Activated naive CD4-positive, alpha-beta T cell treated with Interleukin-2 at 50 U/mL for 16 hours (primary cell): ENCODE data around the gene LYSMD3.
A peak's percentile ranks its signal among the peaks of the same experiment; 100 is the strongest.
"Not testable (repeated sequence)": the region's sequence is repeated elsewhere in the genome, so short reads cannot be mapped to it uniquely, and the experiment has no call there.

ENCODE experiments used
- DNase-seq: peaks from one replicate; pipeline ENCODE4 v3.0.0-alpha.2; 2020

The LYSMD3 gene

DNA sequence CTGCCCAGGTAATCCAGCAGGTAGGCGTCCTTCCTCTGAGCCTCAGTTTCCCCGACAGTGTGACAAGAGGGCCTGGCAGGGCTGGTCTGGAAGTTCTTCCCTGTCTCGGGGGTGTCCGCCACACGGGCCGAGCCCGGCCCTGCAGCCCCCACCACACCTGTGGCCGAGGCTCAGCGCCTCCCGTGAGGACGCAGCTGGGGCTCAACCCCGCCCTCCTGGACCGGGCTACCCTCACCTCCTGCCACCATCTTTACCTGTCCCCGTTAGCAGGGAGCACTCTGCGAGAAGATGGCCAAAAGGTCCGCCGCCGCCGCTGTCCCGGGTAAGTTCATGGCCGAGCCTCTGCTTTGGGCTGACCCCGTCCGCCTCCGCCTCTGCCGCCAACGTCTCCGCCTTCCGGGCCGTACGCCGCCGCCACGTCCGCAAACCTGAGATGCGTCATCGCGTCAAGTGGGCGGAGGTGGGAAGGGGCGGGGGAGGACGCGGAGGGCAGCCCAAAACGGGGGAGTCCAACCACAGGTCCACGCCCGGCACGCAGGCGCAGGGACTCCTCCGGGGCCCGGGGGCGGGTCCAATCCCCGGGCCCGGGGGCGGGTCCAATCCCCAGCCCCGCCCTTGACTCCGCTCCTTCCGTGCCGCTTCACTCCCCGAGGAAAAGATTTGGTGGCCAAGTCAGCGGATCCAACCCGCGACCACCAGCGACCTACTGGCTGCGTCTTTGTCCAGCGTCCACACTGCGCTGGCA is at the start of gene LYSMD3:
LYSMD3 (minus strand) TSS at position 391 of the 745 bp plus-strand sequence. CDS start 4,295 bp downstream, outside the sequence.
- DNase-seq = peak; percentile 95

DNA sequence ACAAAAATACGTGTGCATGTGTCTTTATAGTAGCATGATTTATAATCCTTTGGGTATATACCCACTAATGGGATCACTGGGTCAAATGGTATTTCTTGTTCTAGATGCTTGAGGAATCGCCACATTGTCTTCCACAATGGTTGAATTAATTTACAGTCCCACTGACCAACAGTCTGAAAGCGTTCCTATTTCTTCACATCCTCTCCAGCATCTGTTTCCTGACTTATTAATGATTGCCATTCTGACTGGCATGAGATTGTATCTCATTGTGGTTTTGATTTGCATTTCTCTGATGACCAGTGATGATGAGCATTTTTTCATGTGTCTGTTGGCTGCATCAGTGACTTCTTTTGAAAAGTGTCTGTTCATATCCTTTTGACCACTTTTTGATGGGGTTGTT is 47.2 kb upstream of the LYSMD3 start:
- not testable (repeated sequence) for DNase-seq

DNA sequence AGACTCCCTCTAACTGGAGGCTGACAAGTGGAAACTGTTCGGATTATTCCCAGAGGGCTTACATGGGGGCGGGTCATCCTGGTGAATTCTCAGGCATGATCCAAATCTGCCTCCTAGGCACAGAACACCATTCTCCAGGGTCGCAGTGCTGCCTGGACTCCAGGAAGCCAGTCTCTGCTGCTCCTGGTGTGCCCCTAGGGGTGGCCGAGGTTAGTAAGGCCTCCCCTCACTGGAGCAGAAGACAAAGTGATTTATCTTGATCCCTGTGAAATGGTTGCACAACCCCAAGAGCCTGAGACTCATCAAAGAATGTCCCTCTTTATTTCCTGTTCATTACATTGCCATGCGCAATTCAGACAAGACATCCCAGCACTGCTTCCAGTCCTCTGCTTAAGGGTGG is 46.3 kb upstream of the LYSMD3 start:
- no peak for DNase-seq

DNA sequence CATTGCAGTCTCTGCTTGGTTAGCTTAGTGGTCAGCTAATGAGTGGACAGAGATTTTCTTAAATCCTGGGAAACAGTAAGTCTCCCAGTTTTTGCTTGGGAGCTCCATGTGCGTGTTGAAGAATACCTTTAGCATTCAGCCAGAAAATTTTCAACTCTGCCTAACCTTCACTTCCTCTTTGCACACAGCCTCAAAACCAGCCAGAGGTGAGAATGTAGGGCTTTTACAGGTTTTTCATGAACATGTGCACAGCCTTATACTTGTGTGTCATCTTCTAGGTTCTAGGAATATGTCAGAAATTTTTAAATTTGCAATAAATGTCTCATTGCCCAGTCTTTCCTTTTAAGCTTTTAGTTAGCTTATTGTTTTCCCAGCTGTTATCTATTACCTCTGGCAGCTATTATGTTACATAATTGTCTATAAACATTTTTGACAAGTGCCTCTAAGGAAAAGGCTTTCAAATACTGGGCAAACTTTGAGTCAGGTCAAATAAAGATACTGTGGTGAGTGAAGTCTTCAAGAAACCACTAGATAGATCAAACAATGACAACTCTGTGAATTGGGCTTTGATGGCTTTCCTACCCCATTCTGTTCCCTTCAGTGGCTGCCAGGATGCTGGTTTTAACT is 41.9 kb upstream of the LYSMD3 start:
- DNase-seq = no peak

DNA sequence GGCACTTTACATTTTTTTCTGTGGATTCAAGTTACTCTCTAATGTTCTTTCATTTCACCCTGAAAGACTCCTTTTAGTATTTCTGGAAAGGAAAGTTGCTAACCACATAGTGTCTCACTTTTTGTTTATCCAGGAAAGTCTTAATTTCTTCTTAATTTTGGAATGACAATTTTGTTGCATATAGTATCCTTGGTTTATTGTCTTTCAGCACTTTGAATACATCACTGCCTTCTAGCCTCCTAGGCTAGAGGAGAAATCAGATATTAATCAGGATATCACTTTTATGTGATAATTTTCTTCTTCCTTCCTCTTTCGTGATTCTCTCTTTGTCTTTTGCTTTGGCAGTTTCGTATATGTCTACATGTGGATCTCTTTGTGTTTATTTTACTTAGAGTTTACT is 40.6 kb upstream of the LYSMD3 start:
- DNase-seq = no peak

DNA sequence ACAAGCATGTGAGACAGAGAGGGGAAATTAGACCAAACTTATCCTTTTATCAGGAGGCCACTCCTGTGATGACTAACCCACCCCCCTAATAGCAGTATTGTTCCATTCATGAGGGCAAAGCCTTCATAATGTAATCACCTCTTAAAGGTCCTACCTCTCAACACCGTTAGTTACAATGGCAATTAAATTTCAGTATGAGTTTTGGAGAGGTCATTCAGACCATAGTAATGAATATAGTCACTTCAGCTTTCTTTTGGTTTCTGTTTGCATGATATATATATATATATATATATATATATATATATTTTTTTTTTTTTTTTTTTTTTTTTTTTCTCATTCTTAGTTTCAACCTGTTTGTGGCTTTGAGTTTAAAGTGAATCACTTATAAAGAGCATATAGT is 39.7 kb upstream of the LYSMD3 start:
- no peak for DNase-seq

DNA sequence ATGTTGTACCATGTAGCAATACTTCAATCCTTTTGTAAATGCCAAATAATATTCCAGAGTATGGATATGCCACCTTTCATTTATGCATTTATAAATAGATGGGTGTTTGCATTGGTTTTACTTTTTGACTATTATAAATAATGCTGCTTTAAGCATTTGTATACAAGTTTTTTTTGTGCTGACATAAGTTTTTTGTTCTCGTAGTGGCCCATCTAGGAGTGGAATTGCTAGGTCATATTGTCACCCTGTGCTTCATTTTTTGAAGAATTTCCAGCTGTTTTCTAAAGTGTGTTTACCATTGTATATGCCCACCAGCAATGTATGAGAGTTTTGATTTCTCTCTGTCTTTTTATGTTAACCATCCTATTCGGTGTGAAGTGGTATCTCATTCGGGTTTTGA is 36.1 kb upstream of the LYSMD3 start:
- no peak for DNase-seq

DNA sequence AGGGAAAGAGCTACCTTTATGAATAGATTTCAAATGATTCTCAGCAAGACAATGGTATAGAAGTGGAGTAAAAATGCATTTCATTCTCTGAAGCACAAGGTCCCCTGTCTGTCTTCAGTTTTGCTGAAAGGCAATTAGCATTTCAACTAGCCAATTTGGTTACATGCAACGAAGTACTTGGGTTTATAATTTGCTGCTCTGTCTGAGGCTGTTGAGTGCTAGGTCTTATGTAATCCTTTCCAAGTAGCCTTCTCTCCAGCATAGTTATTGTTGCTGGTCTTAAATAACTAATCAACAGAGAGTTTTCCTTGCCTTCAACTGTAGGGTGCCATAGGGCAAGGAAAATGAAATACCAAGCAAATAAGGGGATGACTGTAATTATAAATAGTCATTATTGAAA is 33.7 kb upstream of the LYSMD3 start:
- DNase-seq = no peak

DNA sequence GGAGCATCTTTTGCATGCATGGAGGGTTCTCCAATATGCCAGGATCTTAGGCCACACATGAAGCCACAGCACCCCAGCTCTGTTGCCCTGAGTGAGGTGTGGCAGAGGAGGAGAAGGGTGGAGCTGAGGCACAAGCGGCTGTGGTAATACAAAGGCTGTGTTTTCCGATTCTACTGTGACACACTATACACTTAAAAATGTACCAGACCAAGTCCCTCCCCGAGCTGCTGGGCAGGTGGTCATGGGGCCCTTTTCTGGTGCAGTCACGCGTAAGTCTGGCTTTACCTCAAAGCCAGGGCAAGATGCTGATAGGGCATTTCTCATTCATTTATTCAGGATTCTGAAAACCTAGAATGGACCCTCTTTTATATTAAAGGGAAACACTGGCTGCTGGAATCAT is 33.0 kb upstream of the LYSMD3 start:
- no peak for DNase-seq

DNA sequence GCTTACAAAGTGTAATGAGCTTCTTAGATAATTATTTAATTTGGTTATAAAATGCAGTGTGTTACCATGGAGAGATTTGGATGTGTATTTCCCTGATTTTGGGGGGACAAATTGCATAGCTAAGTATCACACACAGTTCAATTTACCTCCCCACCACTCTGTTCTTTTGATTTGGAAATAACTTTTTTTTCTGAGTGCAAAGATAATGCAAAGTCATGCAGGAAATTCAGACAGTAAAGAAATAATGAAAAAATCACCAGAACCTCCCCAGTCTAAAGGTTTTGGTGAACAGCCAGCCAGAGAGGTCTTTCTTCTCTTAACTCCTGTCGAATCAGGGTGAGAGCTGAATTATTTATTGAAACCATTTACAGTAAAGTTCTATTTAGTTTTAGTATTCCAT is 32.4 kb upstream of the LYSMD3 start:
- DNase-seq = no peak

DNA sequence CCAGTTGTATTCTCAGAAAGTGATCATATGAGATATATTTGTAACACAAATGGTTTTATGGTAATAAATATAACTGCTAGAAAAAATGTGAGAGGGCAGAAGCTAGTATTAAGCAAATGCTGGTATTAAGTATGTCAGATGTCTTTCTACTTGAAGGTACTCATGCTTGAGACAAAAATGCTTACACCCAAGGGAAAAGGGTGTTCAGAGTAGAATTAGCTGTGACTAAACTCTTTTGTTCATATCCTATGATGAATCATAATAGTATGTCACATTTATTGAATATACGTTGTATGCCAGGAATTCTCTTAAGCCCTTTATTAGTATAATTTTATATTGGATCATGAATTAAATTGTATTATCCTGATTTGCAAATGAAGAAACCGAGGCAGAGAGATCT is 31.4 kb upstream of the LYSMD3 start:
- no peak for DNase-seq

DNA sequence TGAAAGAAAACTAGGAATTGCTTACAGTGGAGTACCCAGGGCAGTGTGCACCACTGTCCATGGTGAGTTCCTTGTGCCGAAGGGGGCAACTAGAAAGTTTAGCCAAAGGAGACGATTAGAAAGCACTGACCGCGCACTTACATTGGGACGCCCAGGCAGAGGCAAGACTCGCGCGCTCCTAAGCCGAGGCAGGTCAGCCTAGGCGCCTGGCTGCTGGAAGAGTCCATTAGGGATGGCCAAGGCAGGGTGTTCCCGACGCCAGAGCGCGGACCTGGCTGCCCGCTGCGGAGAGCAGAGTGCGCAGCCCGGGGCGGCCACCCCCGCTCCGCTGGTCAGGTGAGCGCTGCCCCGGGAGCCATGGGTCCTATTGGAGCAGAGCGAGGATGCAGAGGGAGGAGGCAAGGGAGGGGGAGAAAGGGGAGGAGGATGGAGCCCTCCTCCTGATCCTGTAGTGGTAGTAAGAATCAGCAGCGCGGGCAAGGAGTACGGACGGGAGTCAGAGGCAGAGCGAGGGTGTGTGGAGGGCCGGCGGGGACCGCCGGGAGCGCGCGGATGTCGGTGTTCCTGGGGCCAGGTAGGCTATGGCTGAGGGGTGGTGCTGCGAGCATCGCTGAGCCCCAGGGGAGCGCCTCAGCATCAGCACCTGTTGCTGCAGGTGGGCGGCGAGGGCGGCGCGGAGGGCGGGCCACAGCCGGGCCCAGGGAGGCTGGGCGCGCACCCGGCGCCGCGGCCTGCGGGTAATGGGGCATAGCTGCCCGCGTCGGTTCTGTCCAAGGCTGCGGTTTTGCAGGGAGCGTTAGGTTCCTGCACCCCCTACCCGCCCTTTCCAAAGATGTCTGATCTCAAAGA is 29.2 kb upstream of the LYSMD3 start, which contains the start of gene ADGRV1:
ADGRV1 (plus strand) TSS at position 454 of the 849 bp plus-strand sequence; CDS start at position 553, 99 bp downstream.
- DNase-seq = no peak

DNA sequence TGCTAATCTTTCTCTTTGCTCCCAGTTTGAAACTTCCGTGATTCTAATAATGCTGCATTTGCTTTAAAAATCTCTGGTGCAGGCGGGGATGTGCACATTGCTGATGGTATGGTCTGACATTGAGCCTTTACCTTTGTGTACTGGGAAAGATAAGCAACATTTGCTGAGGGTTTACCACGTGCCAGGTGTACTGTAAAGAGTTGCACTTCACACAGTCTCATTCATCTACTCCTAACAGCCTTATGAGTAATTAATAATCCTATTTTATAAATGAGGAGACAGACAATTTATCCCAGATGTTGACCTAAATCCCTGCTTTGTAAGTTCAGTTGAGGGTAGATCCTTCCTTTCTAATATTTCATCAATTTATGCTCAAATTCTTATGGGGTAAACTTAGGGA is 28.5 kb upstream of the LYSMD3 start:
- DNase-seq = no peak

DNA sequence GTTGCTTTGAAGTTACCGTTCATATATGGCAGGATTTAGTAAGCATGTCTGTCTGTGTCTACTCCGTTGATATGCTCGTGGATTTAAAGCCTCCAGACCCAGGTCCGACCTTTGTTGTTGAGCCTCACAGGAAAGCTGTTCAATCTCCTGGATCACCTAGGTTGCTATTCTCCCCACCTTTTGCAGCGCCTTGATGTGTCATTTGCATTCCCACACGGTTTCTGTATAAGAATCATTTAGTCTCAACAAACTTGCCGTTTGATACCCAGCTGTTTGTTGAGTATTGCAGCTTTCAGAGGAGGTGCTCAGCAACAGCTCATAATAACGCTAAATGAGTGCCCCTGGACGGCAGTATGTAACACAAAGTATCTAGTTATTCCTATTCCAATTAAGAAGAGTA is 28.0 kb upstream of the LYSMD3 start:
- no peak for DNase-seq

DNA sequence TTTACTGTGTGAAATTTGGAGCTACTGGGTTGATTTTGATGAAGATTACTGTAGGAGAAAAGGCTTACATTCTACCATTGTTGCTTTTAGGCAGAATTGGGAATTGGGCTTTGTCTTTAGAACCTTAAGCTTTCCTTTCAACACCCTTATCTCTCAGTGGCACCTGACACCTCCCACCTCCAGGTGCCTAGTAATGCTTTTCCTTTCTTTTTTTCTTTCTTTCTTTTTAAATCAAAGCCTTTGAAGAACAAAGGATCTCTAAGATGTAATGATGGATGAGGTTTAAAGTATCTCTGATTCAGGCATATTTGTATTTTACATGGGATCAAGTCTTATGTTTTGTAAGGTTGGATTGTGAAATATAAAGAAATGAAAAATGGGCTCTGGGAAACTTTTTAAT is 26.3 kb upstream of the LYSMD3 start:
- no peak for DNase-seq

DNA sequence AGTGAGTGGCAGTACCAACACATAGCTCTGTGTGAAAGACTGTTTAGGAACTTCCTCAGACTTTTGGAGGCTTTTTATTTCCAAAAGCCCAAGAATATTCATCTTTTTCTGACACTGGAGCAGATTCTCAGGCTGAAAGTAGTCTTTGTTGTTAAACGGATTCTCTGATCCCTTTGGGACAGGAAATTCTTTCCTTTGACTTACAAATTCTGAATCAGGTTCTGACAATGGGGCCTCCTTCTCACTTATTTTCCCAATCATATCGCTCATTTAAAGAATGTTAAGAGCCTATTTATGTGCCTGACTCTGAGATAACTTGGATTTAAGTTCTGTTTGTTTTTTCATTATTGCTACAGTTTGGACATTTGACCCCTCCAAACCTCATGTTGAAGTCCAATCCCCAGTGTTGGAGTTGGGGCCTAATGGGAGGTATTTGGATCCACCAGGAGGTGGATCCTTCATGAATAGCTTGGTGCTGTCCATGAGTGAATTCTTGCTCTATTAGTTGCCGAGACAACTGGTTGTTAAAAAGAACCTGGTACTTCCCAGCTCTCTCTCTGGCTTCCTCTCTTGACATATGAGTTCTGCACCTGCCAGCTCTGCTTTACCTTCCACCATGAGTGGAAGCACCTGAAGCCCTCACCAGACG is 25.1 kb upstream of the LYSMD3 start:
- DNase-seq = no peak

DNA sequence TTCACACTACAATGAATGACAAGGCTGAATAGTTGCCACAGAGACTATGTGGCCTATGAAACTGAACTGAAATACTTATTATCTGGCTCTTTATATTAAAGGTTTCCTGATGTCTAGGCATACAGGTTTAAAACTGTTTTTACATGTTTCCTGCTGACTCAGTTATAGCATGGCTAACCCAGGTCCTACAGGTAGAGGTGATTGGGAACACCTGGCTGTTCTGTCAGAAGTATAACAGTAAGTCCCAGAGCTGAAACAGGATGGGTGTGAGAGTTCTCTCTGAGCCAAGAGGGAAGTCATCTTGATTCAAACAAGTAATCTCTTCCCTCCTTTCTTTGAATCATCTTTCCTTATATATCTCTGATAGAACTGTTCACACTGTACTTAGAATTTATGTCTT is 24.3 kb upstream of the LYSMD3 start:
- DNase-seq = no peak

DNA sequence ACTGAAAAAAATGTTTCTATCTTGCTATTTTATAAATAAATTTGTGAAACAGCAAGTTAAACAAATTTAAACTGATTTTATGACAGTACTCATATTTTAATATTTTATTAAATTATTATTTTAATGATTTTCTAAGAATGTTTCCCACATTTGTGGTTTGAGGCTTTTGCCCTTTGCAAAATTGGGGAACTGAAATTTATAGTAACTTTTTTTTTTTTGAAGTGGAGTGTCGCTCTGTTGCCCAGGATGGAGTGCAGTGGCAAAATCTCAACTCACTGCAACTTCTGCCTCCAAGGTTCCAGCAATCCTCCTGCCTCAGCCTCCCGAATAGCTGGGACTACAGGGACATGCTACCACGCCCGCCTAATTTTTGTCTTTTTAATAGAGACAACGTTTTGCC is 22.0 kb upstream of the LYSMD3 start:
- DNase-seq = no peak

DNA sequence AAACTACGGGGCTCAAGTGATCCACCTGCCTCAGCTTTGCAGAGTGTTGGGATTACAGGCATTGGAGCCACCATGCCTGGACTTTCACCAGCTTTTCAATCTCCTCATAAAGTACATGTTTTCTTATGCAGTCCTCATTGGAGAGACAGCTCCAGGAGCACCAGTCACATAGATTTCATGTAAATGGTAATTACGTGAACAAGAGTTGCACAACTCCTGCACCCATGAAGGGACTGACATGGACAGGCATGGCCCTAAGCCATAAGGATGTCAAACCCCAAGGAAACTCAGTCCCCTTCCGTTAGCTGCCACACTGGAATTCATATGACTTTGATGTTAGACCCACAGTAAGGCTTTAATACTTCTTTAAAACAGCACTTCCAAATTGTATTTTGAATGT is 21.6 kb upstream of the LYSMD3 start:
- no peak for DNase-seq

DNA sequence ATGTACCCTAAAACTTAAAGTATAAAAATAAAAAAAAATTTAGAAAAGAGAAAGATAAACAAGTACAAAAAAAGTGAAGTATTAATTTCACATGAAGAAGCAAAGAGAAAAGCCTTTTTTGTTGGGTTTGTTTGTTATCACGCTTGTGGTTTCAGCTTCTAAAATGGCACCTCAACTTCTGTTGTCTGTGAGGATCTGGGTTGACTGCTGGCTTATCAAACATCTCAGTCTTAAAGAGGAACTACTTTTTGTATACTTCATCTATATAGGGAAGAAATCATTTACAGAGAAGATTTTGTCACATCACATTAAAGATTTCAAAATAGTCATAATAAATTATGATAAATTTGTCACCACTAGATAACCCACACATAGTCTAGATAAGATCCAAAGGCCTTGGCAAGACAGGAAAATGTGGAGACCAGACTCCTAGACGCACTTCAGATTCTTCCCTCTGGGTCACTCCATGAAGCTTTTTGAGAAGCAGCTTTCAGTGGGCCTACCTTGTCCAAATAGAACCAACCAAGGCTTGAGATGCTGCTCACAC is 20.4 kb upstream of the LYSMD3 start:
- no peak for DNase-seq

DNA sequence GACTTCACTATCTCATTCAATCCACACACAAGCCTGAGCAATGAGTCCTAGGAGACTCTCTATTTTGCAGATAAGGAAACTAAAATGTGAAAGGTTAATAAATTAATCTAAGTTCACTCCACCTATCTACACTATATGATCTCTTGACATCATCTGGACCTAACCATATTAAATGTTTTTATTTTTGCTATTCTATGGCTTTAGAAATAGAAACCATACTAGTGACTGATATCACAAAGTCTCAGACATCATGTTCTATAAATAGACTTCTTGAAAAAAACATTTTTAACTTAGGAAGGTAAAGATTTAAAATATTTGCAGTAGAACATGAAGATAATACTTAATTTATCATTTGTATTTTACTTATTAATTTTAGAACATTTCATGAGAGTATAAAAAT is 19.8 kb upstream of the LYSMD3 start:
- DNase-seq = no peak

DNA sequence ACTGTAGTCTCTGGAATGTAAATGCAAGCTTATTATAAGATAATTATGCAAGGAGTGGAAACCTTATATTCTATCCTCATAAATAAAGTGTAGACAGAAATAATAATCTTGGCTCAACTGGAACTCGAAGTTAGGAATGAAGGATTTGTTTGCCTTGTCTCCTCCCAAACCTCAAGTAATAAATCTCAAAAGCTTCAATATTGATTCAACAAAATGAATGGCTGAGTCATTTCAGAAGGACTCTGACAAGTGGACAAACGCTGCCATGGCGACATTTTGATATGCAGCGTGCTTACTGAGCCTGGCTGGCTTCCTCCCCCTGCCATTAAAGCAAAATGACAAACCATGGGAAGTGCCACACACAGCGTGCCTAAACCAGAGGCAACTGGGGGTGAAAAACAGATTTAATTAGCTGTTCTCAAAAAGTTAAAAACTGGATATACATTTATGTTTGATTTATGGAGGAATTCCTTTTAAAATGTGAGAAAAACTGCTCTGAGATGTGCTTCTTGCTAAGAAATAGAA is 18.7 kb upstream of the LYSMD3 start:
- DNase-seq = no peak

DNA sequence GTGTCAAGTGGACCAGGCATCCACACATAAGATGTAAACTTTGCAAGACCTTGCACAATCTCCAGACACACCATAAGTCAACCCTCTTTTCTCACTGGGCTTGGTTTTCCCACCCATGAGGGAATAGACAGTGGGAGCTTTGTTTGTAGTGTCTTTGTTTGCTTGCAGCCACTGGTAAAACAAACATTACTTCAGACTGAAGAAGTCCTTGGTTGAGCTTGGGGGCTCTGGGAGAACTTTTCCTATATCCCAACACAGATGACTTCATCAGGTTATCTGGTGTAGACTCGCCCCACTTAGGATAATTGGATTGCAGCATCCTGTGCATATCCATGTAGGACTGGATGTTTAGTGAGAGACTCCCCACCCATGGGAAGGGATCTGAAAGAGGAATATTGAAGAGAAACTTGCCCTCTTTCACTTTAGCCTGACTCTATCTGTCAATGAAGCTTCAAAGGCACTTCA is 17.7 kb upstream of the LYSMD3 start:
- no peak for DNase-seq
